Activated CD8-positive, alpha-beta T cell treated with anti-CD3 and anti-CD28 coated beads, Interleukin-2, amount 10 ng/mL, durations not matched to agents 7 days and 5 days (primary cell): ENCODE results near the gene RNF13. TPM values are rescaled to one million over a fixed set of nuclear protein-coding genes. Genes with fewer than 3 reads are reported as not detected.
A peak's percentile ranks its signal among the peaks of the same experiment; 100 is the strongest.

Experiments
- ATAC-seq: fragments of 150-1000 bp; cut with Tn5 transposase; one replicate; pipeline ENCODE4 v1.10.0; 2021; ENCODE audit warnings: moderate library complexity
- CTCF ChIA-PET: fragments of 350-600 bp; sonication (Branson Sonifier 250); formaldehyde crosslinking; loops from one replicate; lab custom pipeline; 2021; ENCODE audit warnings: antibody characterized with exemption; lab: Charles Lee
- POLR2A ChIA-PET: fragments of 350-600 bp; sonication (Branson Sonifier 250); formaldehyde crosslinking; loops from one replicate; lab custom pipeline; 2021; ENCODE audit warnings: antibody characterized with exemption; lab: Charles Lee
- DNase-seq: peaks from one replicate; pipeline ENCODE4 v3.0.0-alpha.2; 2020
- H3K27ac Mint-ChIP-seq: one replicate; pipeline ENCODE4 v1.8.0; 2021; ENCODE audit warnings: mild to moderate bottlenecking, mixed read lengths
- H3K27me3 Mint-ChIP-seq: one replicate; pipeline ENCODE4 v1.8.0; 2021; ENCODE audit warnings: low read depth, mixed read lengths
- H3K36me3 Mint-ChIP-seq: one replicate; pipeline ENCODE4 v1.8.0; 2021; ENCODE audit warnings: low read depth, mixed read lengths
- H3K4me1 Mint-ChIP-seq: one replicate; pipeline ENCODE4 v1.8.0; 2021; ENCODE audit warnings: low read depth, mixed read lengths
- H3K4me3 Mint-ChIP-seq: one replicate; pipeline ENCODE4 v1.8.0; 2021; ENCODE audit warnings: mild to moderate bottlenecking, mixed read lengths
- H3K9me3 Mint-ChIP-seq: one replicate; pipeline ENCODE4 v1.8.0; 2022; ENCODE audit warnings: mixed read lengths; ENCODE audit not compliant: insufficient read depth
- total RNA-seq, 2 experiments: library from RNA; stranded (reverse); gene quantifications; one replicate each; pipeline ENCODE4 v1.2.3, GENCODE V29; 2021

Gene RNF13
- total RNA-seq, 2 experiments from 2014 or later, result 30.6 to 31.3 TPM

- DNase-seq (no peak), ATAC-seq (no peak)
- no peaks in the 10 kb centered on the region for H3K4me1 Mint-ChIP-seq
- peaks cover 15% of the 10 kb centered on the region for H3K36me3 Mint-ChIP-seq
- POLR2A ChIA-PET, result no interaction called here
- CTCF ChIA-PET, result interaction anchor here (0.8 kb wide), 2 partner anchors 22 kb away, joined by 3 to 4 read pairs; no protein-coding TSS in a partner anchor
- H3K27ac Mint-ChIP-seq, result no peak overlapping the region
- H3K27me3 Mint-ChIP-seq, result no peaks in the 10 kb centered on the region
- H3K4me3 Mint-ChIP-seq, result no peak overlapping the region
- H3K9me3 Mint-ChIP-seq, result no peaks in the 10 kb centered on the region
These were observed 88.8 kb downstream of the RNF13 start for GRCh38 chr3:149901770-149902169.

DNA sequence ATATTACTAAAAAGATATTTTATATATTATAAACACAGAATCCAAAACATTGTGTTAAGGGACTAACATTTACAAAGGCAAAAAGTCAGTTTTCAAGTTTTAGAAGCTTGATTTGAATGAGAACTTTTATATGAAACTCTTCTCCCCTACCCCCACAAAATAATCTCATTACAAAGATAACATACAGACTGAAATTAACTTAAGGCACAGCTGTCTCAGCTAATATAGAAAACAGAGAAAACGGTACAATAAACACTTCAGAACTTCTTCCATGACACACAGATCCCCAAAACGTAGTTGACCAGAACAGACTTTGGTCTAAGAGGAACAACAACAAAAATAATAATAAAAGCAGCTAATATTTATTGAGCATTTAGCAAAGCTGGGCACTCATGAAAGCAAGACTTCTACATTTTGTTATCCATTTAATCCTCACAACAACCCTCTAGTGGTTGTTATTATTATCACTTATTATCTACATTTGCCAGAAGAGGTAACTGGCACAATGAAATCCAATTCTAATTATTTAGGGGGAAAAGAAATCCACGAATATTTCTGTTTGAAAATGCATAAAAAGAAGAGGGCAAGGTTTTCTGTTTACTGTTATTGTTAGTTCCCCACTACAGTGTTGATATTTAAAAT lies 89.6 kb downstream of the RNF13 start:
- no peak overlapping the region for H3K4me3 Mint-ChIP-seq
- H3K27me3 Mint-ChIP-seq, result no peaks in the 10 kb centered on the region
- H3K9me3 Mint-ChIP-seq, result no peaks in the 10 kb centered on the region
- no peak overlapping the region for H3K27ac Mint-ChIP-seq
- POLR2A ChIA-PET, result no interaction called here
- no peak for DNase-seq
- ATAC-seq, result no peak
- H3K4me1 Mint-ChIP-seq, result no peaks in the 10 kb centered on the region
- H3K36me3 Mint-ChIP-seq, result peaks cover 11% of the 10 kb centered on the region
- CTCF ChIA-PET, result interaction anchor here (0.8 to 0.9 kb wide), 2 partner anchors 10 to 23 kb away, joined by 3 to 4 read pairs; no protein-coding TSS in a partner anchor

DNA sequence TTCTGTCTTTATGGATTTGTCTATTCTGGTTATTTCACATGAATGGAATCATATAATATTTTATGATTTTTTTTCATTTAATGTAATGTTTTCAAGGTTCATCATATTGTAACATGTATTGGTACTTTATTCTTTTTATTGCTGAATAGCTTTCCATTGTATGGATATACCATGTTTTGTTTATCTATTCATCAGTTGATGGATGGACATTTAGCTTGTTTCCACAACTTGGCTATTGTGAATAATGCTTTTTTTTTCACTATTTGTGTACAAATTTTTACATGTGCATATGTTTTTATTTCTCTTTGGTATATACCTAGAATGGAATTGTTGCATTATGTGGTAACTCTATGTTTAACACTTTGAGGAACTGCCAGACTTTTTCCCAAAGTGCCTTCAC lies 93.0 kb downstream of the RNF13 start:
- ChIA-PET POLR2A (no interaction called here), CTCF (interaction anchor here (0.6 to 1.5 kb wide), 2 partner anchors 27 to 98 kb away, joined by 3 to 4 read pairs; no protein-coding TSS in a partner anchor)
- Mint-ChIP-seq H3K4me3 (no peak overlapping the region), H3K36me3 (peaks cover 2% of the 10 kb centered on the region), H3K27me3 (no peaks in the 10 kb centered on the region), H3K4me1 (no peaks in the 10 kb centered on the region), H3K9me3 (no peaks in the 10 kb centered on the region), H3K27ac (no peak overlapping the region)
- DNase-seq, result no peak
- ATAC-seq, result no peak

DNA sequence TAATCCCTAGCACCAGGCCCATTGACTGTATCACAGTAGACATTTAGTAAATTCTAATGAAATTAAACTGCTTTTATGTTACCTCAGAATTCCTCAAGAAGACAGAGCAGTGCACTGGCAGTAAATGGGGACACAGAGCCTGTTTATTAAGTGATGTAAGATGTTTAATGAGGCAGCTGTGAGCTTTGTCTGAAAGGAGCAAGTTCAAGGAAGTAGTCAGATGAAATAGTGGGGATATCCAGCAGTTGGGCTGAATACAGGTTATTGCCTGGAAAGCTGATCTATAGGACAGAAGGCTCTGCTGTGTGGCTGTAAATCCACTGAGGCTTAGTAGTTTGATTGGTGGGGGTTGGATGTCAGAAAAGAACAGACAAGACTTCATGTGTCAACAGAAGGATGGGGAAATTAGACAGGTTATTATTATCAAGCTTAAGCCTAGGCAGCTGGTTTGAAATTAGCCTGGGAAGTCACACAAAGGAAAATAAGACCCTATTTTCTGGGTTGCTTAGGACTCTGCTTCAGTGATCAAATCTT lies 95.5 kb downstream of the RNF13 start:
- H3K4me1 Mint-ChIP-seq, result no peaks in the 10 kb centered on the region
- ATAC-seq, result no peak
- ChIA-PET POLR2A (no interaction called here), CTCF (no interaction called here)
- H3K27ac Mint-ChIP-seq, result no peak overlapping the region
- H3K4me3 Mint-ChIP-seq, result no peak overlapping the region
- no peaks in the 10 kb centered on the region for H3K27me3 Mint-ChIP-seq
- H3K36me3 Mint-ChIP-seq, result peaks cover 6% of the 10 kb centered on the region
- no peak for DNase-seq
- no peaks in the 10 kb centered on the region for H3K9me3 Mint-ChIP-seq

DNA sequence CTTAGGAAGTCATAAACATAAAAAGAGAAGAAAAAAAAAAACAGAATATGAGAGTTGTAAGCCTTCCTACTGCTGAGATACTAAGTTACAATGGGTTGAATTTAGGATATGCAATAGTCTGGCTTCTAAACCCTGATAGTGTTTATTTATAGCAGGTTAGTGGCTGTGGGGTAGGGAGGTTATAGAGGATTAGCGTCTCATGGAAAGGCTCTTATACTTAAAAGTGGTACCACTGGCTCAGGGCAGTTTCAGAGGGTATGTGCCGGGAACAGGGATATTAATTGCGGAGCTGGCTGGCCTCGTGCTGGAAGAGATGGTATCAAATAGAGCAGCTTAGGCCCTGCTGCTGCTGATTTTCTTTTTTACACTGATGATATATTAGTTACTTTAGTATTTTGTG lies 96.9 kb downstream of the RNF13 start:
- peaks cover 9% of the 10 kb centered on the region for H3K36me3 Mint-ChIP-seq
- CTCF ChIA-PET, result interaction anchor here (0.8 kb wide), 1 partner anchor 138 kb away, joined by 3 read pairs; no protein-coding TSS in a partner anchor

DNA sequence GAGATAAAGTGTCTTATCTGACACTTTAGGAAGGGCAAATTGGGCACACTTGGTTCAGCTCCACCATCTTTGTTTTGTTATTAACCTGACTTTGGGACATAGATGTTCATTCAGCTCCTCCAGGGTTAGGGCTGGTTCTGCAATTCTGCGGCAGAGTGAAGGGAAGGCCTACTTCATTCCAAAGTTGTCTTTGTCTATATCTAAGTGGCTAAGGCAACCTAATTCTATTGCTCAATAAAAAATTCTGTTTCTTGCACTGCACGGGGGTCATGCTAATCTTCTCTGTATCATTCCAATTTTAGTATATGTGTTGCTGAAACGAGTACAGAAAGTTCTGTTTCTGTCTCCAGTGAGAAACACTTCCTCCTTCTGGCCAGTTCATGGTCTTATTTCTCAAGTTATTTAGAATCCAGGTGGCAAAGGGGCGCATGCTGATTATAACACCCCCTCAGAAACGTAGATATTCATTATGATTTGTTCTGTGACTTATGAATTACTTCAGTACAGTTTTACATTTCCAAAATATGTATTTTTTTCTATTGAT lies 104.2 kb downstream of the RNF13 start:
- peaks cover 30% of the 10 kb centered on the region for H3K36me3 Mint-ChIP-seq
- no peaks in the 10 kb centered on the region for H3K4me1 Mint-ChIP-seq
- ChIA-PET POLR2A (no interaction called here), CTCF (no interaction called here)
- H3K9me3 Mint-ChIP-seq, result no peaks in the 10 kb centered on the region
- DNase-seq (no peak), ATAC-seq (no peak)
- H3K27ac Mint-ChIP-seq, result no peak overlapping the region
- no peak overlapping the region for H3K4me3 Mint-ChIP-seq
- no peaks in the 10 kb centered on the region for H3K27me3 Mint-ChIP-seq

More for the DNA sequence above, 96.9 kb downstream of the RNF13 start:
- H3K27ac Mint-ChIP-seq, result no peak overlapping the region
- H3K4me3 Mint-ChIP-seq, result no peak overlapping the region
- no peak for ATAC-seq
- POLR2A ChIA-PET, result no interaction called here
- H3K4me1 Mint-ChIP-seq, result no peaks in the 10 kb centered on the region
- no peaks in the 10 kb centered on the region for H3K9me3 Mint-ChIP-seq
- H3K27me3 Mint-ChIP-seq, result no peaks in the 10 kb centered on the region
- no peak for DNase-seq

DNA sequence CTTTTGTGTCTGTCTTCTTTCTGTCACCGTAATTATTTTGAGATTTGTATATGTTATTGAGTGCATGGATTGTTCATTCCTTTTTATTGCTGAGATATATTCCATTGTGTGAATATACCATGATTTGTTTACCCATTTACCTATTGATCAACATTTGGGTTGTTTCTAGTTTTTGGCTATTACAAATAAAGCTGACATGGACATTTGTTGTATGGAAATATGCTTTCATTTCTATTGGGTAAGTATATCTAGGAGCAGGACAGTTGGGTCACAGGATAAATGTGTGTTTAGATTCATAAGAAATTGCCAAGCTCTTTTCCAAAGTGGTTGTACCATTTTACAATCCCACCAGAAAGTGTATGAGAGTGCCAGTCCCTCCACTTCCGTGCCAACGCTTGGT lies 106.5 kb downstream of the RNF13 start:
- ATAC-seq (no peak), DNase-seq (no peak)
- Mint-ChIP-seq H3K27me3 (no peaks in the 10 kb centered on the region), H3K36me3 (peaks cover 24% of the 10 kb centered on the region), H3K4me3 (no peak overlapping the region), H3K9me3 (no peaks in the 10 kb centered on the region), H3K27ac (no peak overlapping the region), H3K4me1 (no peaks in the 10 kb centered on the region)
- CTCF ChIA-PET, result interaction anchor here (0.6 kb wide), 1 partner anchor 18 kb away, joined by 3 read pairs; no protein-coding TSS in a partner anchor
- POLR2A ChIA-PET, result no interaction called here

GRCh38 chr3:149920119-149920518 lies 107.1 kb downstream of the RNF13 start:
- peaks cover 24% of the 10 kb centered on the region for H3K36me3 Mint-ChIP-seq
- no peak overlapping the region for H3K27ac Mint-ChIP-seq
- ChIA-PET POLR2A (no interaction called here), CTCF (no interaction called here)
- no peaks in the 10 kb centered on the region for H3K4me1 Mint-ChIP-seq
- H3K27me3 Mint-ChIP-seq, result no peaks in the 10 kb centered on the region
- H3K9me3 Mint-ChIP-seq, result no peaks in the 10 kb centered on the region
- ATAC-seq, result no peak
- DNase-seq, result no peak
- no peak overlapping the region for H3K4me3 Mint-ChIP-seq

GRCh38 chr3:149933008-149933407 lies 120.0 kb downstream of the RNF13 start:
- peaks cover 3% of the 10 kb centered on the region for H3K4me1 Mint-ChIP-seq
- DNase-seq (no peak), ATAC-seq (no peak)
- H3K4me3 Mint-ChIP-seq, result no peak overlapping the region
- no peak overlapping the region for H3K27ac Mint-ChIP-seq
- POLR2A ChIA-PET, result no interaction called here
- H3K27me3 Mint-ChIP-seq, result no peaks in the 10 kb centered on the region
- peaks cover 28% of the 10 kb centered on the region for H3K36me3 Mint-ChIP-seq
- no peaks in the 10 kb centered on the region for H3K9me3 Mint-ChIP-seq
- CTCF ChIA-PET, result no interaction called here

DNA sequence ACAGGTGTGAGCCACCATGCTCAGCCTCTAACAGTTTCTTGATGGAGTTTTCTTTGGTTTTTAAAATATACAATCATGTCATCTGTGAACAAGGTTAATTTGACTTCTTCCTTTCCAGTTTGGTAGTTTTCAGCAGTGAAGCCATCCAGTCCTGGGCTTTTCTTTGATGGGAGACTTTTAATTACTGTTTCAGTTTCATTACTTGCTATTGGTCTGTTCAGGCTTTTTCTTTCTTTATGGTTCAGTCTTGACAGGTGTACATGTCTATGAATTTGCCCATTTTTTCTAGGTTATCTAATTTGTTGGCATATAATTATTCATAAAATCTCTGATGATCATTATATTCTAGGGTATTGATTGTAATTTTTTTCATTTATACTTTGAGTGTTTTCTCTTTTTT lies 120.8 kb downstream of the RNF13 start:
- DNase-seq, result no peak
- Mint-ChIP-seq H3K27ac (no peak overlapping the region), H3K4me1 (peaks cover 3% of the 10 kb centered on the region), H3K36me3 (peaks cover 28% of the 10 kb centered on the region), H3K4me3 (no peak overlapping the region), H3K9me3 (no peaks in the 10 kb centered on the region), H3K27me3 (no peaks in the 10 kb centered on the region)
- ATAC-seq, result no peak
- CTCF ChIA-PET, result no interaction called here
- POLR2A ChIA-PET, result no interaction called here

DNA sequence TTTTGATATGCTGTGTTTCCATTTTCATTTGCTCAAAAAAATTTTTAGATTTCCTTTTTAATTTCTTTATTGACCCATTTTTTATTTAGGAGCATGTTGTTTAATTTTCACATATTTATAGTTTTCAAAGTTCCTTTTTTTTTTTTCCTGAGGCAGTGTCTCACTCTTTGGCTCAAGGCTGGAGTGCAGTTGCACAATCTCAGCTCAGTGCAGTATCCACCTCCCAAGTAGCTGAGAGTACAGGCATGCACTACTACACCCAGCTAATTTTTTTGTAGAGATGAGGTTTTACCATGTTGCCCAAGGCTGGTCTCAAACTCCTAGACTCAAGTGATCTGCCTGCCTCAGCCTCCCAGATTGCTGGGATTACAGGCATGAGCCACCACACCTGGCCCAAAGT lies 121.5 kb downstream of the RNF13 start:
- Mint-ChIP-seq H3K36me3 (peaks cover 22% of the 10 kb centered on the region), H3K4me3 (no peak overlapping the region), H3K27ac (no peak overlapping the region), H3K27me3 (no peaks in the 10 kb centered on the region), H3K4me1 (peaks cover 3% of the 10 kb centered on the region), H3K9me3 (no peaks in the 10 kb centered on the region)
- ChIA-PET POLR2A (no interaction called here), CTCF (interaction anchor here (1.3 kb wide), 1 partner anchor 12 kb away, joined by 4 read pairs; no protein-coding TSS in a partner anchor)
- DNase-seq (no peak), ATAC-seq (no peak)

- Mint-ChIP-seq H3K36me3 (peaks cover 14% of the 10 kb centered on the region), H3K4me3 (no peak overlapping the region), H3K27me3 (no peaks in the 10 kb centered on the region), H3K4me1 (peaks cover 3% of the 10 kb centered on the region), H3K27ac (no peak overlapping the region), H3K9me3 (no peaks in the 10 kb centered on the region)
- ChIA-PET POLR2A (no interaction called here), CTCF (interaction anchor here (1.1 to 3.3 kb wide), 7 partner anchors 15 to 282 kb away, joined by 3 to 14 read pairs (median 4); no protein-coding TSS in a partner anchor)
- ATAC-seq (no peak), DNase-seq (peak; percentile 35)
These were observed 123.8 kb downstream of the RNF13 start for GRCh38 chr3:149936812-149937230.
